Right ventricle myocardium superior (tissue), 1 donor: Measurements from ENCODE around the gene FAM234B. TPM values are rescaled to one million over a fixed set of nuclear protein-coding genes. Genes with fewer than 3 reads are reported as not detected.
A peak's percentile ranks its signal among the peaks of the same experiment; 100 is the strongest.
"Not testable (repeated sequence)": the region's sequence is repeated elsewhere in the genome, so short reads cannot be mapped to it uniquely, and the experiment has no call there.

Experiments used
- ATAC-seq: fragments of 200-7000 bp; cut with Tn5 transposase; one replicate; pipeline ENCODE4 v1.9.1; 2020; ENCODE audit warnings: mild to moderate bottlenecking; ENCODE audit not compliant: poor library complexity
- DNase-seq: peaks from one replicate; pipeline ENCODE4 v3.0.0-alpha.2; 2020
- intact Hi-C: fragments of 100-400 bp; cut with DNase I; formaldehyde crosslinking; loops from one replicate; pipeline ENCODE4 v1.11.2; 2022
- total RNA-seq: library from RNA; stranded (reverse); fragmentation: NEBNext Ultra II Directional; extraction: Animal tissue kit (Norgen Biotek cat#: 25700); gene quantifications from one replicate; pipeline ENCODE4 v1.2.1, GENCODE V29; 2021
- donor health status: DM: no; HTN: yes; CAD: no; lungs with severe emphysema.

The FAM234B gene
- total RNA-seq, 1 donor from 2014 or later, result 1.8 TPM

GRCh38 chr12:13008741-13009380, 35.3 kb upstream of the FAM234B start:
- DNase-seq (no peak), ATAC-seq (no peak)
- intact Hi-C loops, result no loop called here

GRCh38 chr12:13011098-13011497, 33.1 kb upstream of the FAM234B start:
- DNase-seq (no peak), ATAC-seq (no peak)
- intact Hi-C loops, result no loop called here

GRCh38 chr12:13022851-13023271, 21.3 kb upstream of the FAM234B start:
- DNase-seq (no peak), ATAC-seq (peak; percentile 57)
- intact Hi-C loops, result no loop called here

GRCh38 chr12:13023811-13024530, 20.2 kb upstream of the FAM234B start:
- intact Hi-C loops, result no loop called here
- no peak for DNase-seq
- ATAC-seq, result peak; percentile 39

DNA sequence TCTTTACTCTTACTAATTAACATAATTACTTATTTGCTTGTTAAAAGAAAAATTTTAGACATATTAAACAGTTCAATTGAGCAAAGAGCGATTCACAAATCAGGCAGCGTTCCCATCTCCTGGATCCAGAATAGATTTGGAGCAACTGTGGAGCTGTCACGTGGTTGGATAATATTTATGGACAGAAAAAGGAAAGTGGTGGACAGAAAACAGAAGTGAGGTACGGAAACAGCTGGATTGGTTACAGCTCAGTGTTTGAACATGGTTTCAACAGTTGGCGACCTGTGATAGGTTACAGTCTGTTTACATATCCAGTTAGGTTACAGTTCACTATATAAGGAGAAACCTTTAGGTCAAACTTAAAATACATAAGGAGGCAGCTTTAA, 19.7 kb upstream of the FAM234B start:
- ATAC-seq (no peak), DNase-seq (no peak)
- intact Hi-C loops, result no loop called here

DNA sequence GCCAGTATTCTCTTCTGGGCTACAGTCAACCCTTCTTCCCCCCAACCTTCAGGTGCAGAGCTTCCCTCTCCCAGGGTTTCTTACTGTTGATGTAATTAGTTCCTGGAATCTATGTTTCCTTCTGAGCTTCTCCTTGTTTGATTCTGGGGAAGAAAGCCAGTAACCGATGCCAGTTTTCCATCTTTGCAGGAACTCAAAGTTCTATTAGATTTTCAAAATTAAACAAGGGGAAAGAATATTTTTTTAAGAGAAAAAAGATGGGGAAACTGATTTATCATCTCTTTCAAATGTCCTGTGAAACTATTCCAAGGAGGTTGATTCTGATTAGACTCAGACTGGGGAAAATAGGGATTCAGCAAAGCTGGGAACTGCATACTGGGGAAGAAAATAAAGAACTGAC, 17.9 kb upstream of the FAM234B start:
- no peak for DNase-seq
- no peak for ATAC-seq
- intact Hi-C loops, result no loop called here

GRCh38 chr12:13027032-13027431, 17.1 kb upstream of the FAM234B start:
- intact Hi-C loops, result no loop called here
- DNase-seq (no peak), ATAC-seq (no peak)

DNA sequence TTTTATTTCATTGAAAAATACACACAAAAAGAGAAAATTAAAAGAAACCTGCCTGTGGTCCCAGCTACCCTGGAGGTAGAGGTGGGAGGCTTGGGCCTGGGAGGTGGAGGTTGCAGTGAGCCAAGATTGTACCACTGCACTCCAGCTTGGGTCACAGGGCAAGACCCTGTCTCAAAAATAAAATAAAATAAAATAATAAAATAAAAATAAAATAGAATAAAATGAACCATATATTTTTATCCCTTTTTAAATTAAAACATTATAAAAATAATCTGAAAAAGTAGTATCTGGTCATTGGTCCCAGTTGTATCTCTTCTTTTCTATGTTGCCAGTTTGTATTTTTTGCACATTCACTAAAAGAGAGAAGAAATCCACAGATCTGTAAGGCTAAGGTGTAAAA, 16.7 kb upstream of the FAM234B start:
- DNase-seq (no peak), ATAC-seq (no peak)
- intact Hi-C loops, result no loop called here

DNA sequence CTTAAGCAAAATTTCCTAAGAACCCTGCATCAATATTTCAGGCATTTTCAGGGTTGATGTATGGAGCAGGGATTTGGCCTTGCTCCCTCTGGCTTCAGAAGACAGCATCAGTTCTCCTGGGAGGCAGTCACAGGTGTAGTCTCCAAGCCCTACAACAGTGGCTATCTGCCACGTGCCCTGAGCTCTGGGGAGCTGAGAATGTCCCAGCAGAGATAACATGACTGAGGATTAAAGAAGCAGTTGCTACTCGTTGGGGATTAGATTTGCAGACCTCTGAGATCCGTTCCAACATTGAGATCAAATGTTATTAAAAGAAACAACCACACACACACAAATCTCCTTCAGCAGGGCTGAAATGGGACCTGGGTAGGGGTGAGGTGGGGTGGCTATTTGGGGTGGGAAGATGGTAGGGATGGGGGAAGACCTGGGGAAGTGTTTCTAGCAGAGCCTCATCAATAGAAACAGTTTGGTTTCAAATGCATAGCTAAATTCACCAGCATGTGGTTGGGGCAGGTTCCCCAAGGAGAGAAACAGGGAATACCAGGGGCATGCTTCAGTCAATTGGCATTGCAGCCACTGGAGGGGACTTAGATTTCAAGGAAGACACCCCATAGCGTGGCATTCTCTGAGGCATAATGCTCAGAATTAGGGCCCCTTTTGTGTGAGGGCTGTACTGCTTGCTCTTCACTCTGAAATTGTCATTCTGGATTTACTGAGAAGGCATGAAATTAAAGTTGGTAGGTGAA, 15.2 kb upstream of the FAM234B start:
- ATAC-seq (no peak), DNase-seq (no peak)
- intact Hi-C loops, result no loop called here

- DNase-seq (no peak), ATAC-seq (no peak)
- intact Hi-C loops, result no loop called here
These were observed 13.5 kb upstream of the FAM234B start for GRCh38 chr12:13030541-13031291.

DNA sequence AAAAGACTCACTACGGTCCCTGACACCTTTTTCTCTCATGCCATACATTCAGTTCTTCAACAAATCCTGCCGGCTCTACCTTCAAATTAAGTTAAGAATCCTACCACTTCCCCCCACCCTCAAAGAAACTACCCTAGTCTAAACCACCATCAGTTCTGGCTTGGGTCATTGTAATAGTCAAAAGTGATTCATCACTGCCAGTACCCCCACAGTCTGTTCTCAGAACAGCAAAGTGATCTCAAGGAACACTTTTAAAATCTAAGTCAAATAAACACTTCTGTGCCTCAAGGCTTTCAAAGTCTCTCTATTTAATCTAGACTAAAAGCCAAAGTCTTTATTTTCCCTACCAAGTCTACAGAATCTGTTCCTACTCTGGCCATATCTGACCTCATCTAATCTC, 12.0 kb upstream of the FAM234B start:
- no peak for ATAC-seq
- intact Hi-C loops, result no loop called here

GRCh38 chr12:13033476-13033875, 10.7 kb upstream of the FAM234B start:
- DNase-seq (no peak), ATAC-seq (no peak)
- intact Hi-C loops, result no loop called here

More for the DNA sequence above, 12.0 kb upstream of the FAM234B start:
- DNase-seq, result no peak

DNA sequence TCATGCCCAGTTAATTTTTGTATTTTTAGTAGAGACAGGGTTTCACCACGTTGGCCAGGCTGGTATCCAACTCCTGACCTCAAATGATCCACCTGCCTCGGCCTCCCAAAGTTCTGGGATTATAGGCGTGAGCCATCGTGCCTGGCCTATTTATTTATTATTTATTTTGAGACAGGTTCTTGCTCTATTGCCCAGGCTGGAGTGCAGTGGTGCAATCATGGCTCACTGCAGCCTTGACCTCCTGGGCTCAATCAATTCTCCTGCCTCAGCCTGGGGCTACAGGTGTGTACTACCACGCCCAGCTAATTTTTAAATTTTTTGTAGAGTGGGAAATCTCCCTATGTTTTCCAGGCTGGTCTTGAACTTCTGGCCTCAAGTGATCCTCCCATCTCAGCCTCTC, 8.8 kb upstream of the FAM234B start:
- DNase-seq, intact Hi-C loops, ATAC-seq: not testable (repeated sequence)

- ATAC-seq (no peak), DNase-seq (no peak)
- intact Hi-C loops, result no loop called here
These were observed 7.3 kb upstream of the FAM234B start for GRCh38 chr12:13036881-13037280.

- DNase-seq, result no peak
- no peak for ATAC-seq
- intact Hi-C loops, result no loop called here
These were observed 5.6 kb upstream of the FAM234B start for GRCh38 chr12:13038491-13039161.

GRCh38 chr12:13039328-13039956, 4.7 kb upstream of the FAM234B start:
- intact Hi-C loops, result no loop called here
- DNase-seq, result no peak
- ATAC-seq, result no peak

DNA sequence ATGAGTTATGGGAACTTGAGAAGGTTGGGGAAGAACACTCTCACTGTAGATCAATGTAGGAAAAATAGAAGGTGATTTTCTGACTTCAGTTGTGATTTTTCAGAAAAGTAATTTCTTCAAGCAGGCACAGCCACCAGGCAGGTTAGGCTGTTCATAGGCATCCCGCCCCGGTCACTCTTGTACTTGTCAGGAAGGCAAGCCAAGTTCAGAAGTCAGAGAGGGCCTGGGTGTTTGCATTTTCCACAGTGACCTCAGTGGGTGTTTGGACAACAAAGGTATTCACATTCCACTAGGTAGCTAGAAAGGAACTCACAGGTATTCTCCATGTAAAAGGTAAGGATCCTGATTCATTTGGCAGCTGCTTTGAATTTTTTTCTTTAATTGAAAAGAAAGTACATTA, 3.0 kb upstream of the FAM234B start:
- intact Hi-C loops, result no loop called here
- DNase-seq (no peak), ATAC-seq (no peak)

DNA sequence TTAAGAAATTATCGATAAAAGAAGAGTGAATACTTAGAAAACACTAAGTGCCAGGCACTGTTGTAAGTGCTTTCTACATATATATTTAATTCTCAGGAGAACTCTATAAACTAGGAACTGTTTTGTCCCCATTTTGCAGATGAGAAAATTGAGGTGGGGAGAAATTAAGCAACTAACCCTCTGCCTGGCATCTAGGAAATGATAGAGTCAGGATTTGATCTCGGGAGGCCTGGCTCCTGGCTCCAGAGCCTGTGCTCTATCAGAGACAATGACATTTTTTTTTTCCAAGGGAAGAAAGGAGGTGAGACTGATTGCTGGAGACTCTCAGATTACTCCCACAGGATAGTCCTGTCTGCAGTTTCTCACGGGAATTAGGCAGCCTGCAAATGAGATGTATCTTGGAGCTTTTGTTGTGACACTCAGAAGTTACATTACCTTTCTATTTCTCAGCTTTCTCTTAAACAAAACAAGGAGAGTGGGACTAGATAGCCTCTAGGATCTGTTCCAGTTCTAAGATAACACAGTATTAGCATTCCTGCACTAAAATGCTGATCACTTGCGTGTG, 1.4 kb upstream of the FAM234B start:
- intact Hi-C loops, result no loop called here
- DNase-seq, result no peak
- ATAC-seq, result no peak
